ENCODE data around the gene CRHR2. TPM values are rescaled to one million over a fixed set of nuclear protein-coding genes. Genes with fewer than 3 reads are reported as not detected.
"Not testable (repeated sequence)": the region's sequence is repeated elsewhere in the genome, so short reads cannot be mapped to it uniquely, and the experiment has no call there.

CRHR2 gene
- total and polyA plus RNA-seq, 4 donors = 0.02 to 0.20 TPM; not detected in 2

- H3K9ac ChIP-seq (ENCODE audit: insufficient read depth in 1 of 2, low read length in 2 of 2) = no peak overlapping the region
- no peak for ATAC-seq (ENCODE audit: insufficient read depth, low FRiP score)
- TF ChIP-seq CTCF (IDR thresholded peaks at IDR 0.05; ENCODE audit: control extremely low read depth, extremely low read depth) = no peak
- peaks cover 0 to 2% (median 0%) of the 10 kb centered on the region in 4 donors for H3K9me3 ChIP-seq (ENCODE audit: control insufficient read depth in 4 of 4, insufficient read depth in 3 of 4, low read length in 3 of 4)
- WGBS, 2 donors = 94 to 97% methylated on average over 3 of the region's 3 CpGs
- H3K36me3 ChIP-seq (ENCODE audit: control insufficient read depth in 4 of 4, insufficient read depth in 4 of 4, low read length in 4 of 4) = peaks cover 0 to 6% (median 3%) of the 10 kb centered on the region in 4 donors
- H3K4me3 ChIP-seq = no peak overlapping the region
- DNase-seq = no peak
- H3K4me1 ChIP-seq (ENCODE audit: control insufficient read depth in 5 of 5, insufficient read depth in 5 of 5, low read length in 5 of 5) = peaks cover 0 to 3% (median 0%) of the 10 kb centered on the region in 5 donors
- H3K27ac ChIP-seq (ENCODE audit: low read depth in 1 of 2, low read length in 1 of 2) = no peak overlapping the region
- H3K27me3 ChIP-seq (ENCODE audit: control insufficient read depth in 3 of 3, insufficient read depth in 3 of 3, low read length in 2 of 3) = no peaks in the 10 kb centered on the region
Observed at GRCh38 chr7:30645661-30646060, 36.6 kb downstream of the CRHR2 start.

- Histone ChIP-seq H3K9ac (ENCODE audit: insufficient read depth in 1 of 2, low read length in 2 of 2) (no peak overlapping the region), H3K4me1 (ENCODE audit: control insufficient read depth in 5 of 5, insufficient read depth in 5 of 5, low read length in 5 of 5) (peaks cover 0 to 3% (median 0%) of the 10 kb centered on the region in 5 donors), H3K9me3 (ENCODE audit: control insufficient read depth in 4 of 4, insufficient read depth in 3 of 4, low read length in 3 of 4) (peaks cover 0 to 2% (median 0%) of the 10 kb centered on the region in 4 donors), H3K27me3 (ENCODE audit: control insufficient read depth in 3 of 3, insufficient read depth in 3 of 3, low read length in 2 of 3) (no peaks in the 10 kb centered on the region), H3K4me3 (no peak overlapping the region), H3K36me3 (ENCODE audit: control insufficient read depth in 4 of 4, insufficient read depth in 4 of 4, low read length in 4 of 4) (peaks cover 0 to 6% (median 3%) of the 10 kb centered on the region in 4 donors), H3K27ac (ENCODE audit: low read depth in 1 of 2, low read length in 1 of 2) (no peak overlapping the region)
- WGBS, 2 donors = 93 to 94% methylated on average over 4 of the region's 4 CpGs
- DNase-seq (no peak), ATAC-seq (ENCODE audit: insufficient read depth, low FRiP score) (no peak)
- no peak for TF ChIP-seq CTCF (IDR thresholded peaks at IDR 0.05; ENCODE audit: control extremely low read depth, extremely low read depth)
Observed at GRCh38 chr7:30644286-30644955, 37.8 kb downstream of the CRHR2 start.

- DNase-seq (no peak), ATAC-seq (ENCODE audit: insufficient read depth, low FRiP score) (no peak)
- TF ChIP-seq CTCF (IDR thresholded peaks at IDR 0.05; ENCODE audit: control extremely low read depth, extremely low read depth) = no peak
- Histone ChIP-seq H3K27ac (ENCODE audit: low read depth in 1 of 2, low read length in 1 of 2) (no peak overlapping the region), H3K4me1 (ENCODE audit: control insufficient read depth in 5 of 5, insufficient read depth in 5 of 5, low read length in 5 of 5) (peaks cover 0 to 3% (median 0%) of the 10 kb centered on the region in 5 donors), H3K9me3 (ENCODE audit: control insufficient read depth in 4 of 4, insufficient read depth in 3 of 4, low read length in 3 of 4) (peaks cover 0 to 2% (median 0%) of the 10 kb centered on the region in 4 donors), H3K4me3 (no peak overlapping the region), H3K27me3 (ENCODE audit: control insufficient read depth in 3 of 3, insufficient read depth in 3 of 3, low read length in 2 of 3) (no peaks in the 10 kb centered on the region), H3K9ac (ENCODE audit: insufficient read depth in 1 of 2, low read length in 2 of 2) (no peak overlapping the region), H3K36me3 (ENCODE audit: control insufficient read depth in 4 of 4, insufficient read depth in 4 of 4, low read length in 4 of 4) (peaks cover 0 to 6% (median 3%) of the 10 kb centered on the region in 4 donors)
- 87 to 89% methylated on average over 4 of the region's 4 CpGs for WGBS, 2 donors
Observed at GRCh38 chr7:30642789-30643188, 39.5 kb downstream of the CRHR2 start.

- WGBS, 2 donors = 68 to 71% methylated on average over 13 to 15 of the region's 29 CpGs
- not testable (repeated sequence) for ATAC-seq (ENCODE audit: insufficient read depth, low FRiP score); H3K4me3 ChIP-seq; H3K27ac ChIP-seq (ENCODE audit: low read depth in 1 of 2, low read length in 1 of 2); H3K27me3 ChIP-seq (ENCODE audit: control insufficient read depth in 3 of 3, insufficient read depth in 3 of 3, low read length in 2 of 3); H3K36me3 ChIP-seq (ENCODE audit: control insufficient read depth in 4 of 4, insufficient read depth in 4 of 4, low read length in 4 of 4); H3K9ac ChIP-seq (ENCODE audit: insufficient read depth in 1 of 2, low read length in 2 of 2); DNase-seq; H3K9me3 ChIP-seq (ENCODE audit: control insufficient read depth in 4 of 4, insufficient read depth in 3 of 4, low read length in 3 of 4); H3K4me1 ChIP-seq (ENCODE audit: control insufficient read depth in 5 of 5, insufficient read depth in 5 of 5, low read length in 5 of 5)
Observed at GRCh38 chr7:30642322-30642721, 39.9 kb downstream of the CRHR2 start.

Data from lung (tissue), 12 donors.